CD4-positive, alpha-beta memory T cell (primary cell): Measurements from ENCODE around the gene SLC1A2. TPM values are rescaled to one million over a fixed set of nuclear protein-coding genes. Genes with fewer than 3 reads are reported as not detected.

Experiments used
- CTCF ChIA-PET: fragments of 350-600 bp; sonication (Branson Sonifier 250); formaldehyde crosslinking; loops from one replicate; lab custom pipeline; 2021; ENCODE audit warnings: inconsistent platforms; ENCODE audit not compliant: partially characterized antibody; lab: Charles Lee
- POLR2A ChIA-PET: fragments of 350-600 bp; sonication (Branson Sonifier 250); formaldehyde crosslinking; loops from one replicate; lab custom pipeline; 2021; ENCODE audit not compliant: partially characterized antibody; lab: Charles Lee
- DNase-seq, 5 donors: peaks; one replicate each; pipeline versions ENCODE4 v3.0.0 to v3.0.0-alpha.2; 2020 to 2022; ENCODE audit warnings: mixed read lengths in 1 of 5
- H3K27ac ChIP-seq: one replicate; pipeline ENCODE4 v1.7.0; 2013; ENCODE audit warnings: low read depth, low read length
- H3K27me3 ChIP-seq: 2 replicates; pipeline ENCODE4 v1.7.0; 2013; ENCODE audit warnings: mild to moderate bottlenecking, low read length, moderate library complexity; ENCODE audit not compliant: insufficient read depth
- H3K36me3 ChIP-seq: 2 replicates; pipeline ENCODE4 v1.7.0; 2013; ENCODE audit warnings: mild to moderate bottlenecking, low read length, moderate library complexity; ENCODE audit not compliant: insufficient read depth
- H3K4me1 ChIP-seq: 2 replicates; pipeline ENCODE4 v1.7.0; 2013; ENCODE audit warnings: mild to moderate bottlenecking, low read length, moderate library complexity; ENCODE audit not compliant: insufficient read depth
- H3K4me3 ChIP-seq, 2 donors: one replicate each; pipeline ENCODE4 v1.7.0; 2013; ENCODE audit warnings: low read length in 2 of 2, mild to moderate bottlenecking in 1 of 2
- H3K9me3 ChIP-seq, 2 donors: one replicate each; pipeline ENCODE4 v1.7.0; 2013; ENCODE audit warnings: low read length in 2 of 2, control low read depth in 1 of 2; ENCODE audit not compliant: control insufficient read depth in 1 of 2
- H3K27ac Mint-ChIP-seq, 7 donors: one replicate each; pipeline ENCODE4 v1.8.0; 2020 to 2021; ENCODE audit warnings: mixed read lengths in 7 of 7, mild to moderate bottlenecking in 6 of 7, inconsistent platforms in 3 of 7, moderate library complexity in 3 of 7
- H3K27me3 Mint-ChIP-seq, 2 donors: one replicate each; pipeline ENCODE4 v1.8.0; 2020 to 2021; ENCODE audit warnings: mixed read lengths in 2 of 2
- H3K36me3 Mint-ChIP-seq, 2 donors: one replicate each; pipeline ENCODE4 v1.8.0; 2020 to 2021; ENCODE audit warnings: mixed read lengths in 2 of 2, inconsistent platforms in 1 of 2, mild to moderate bottlenecking in 1 of 2
- H3K4me1 Mint-ChIP-seq, 4 donors: one replicate each; pipeline ENCODE4 v1.8.0; 2020 to 2021; ENCODE audit warnings: mixed read lengths in 4 of 4, mild to moderate bottlenecking in 1 of 4
- H3K4me3 Mint-ChIP-seq, 8 donors: one replicate each; pipeline ENCODE4 v1.8.0; 2020 to 2021; ENCODE audit warnings: mixed read lengths in 8 of 8, mild to moderate bottlenecking in 7 of 8, moderate library complexity in 6 of 8, inconsistent platforms in 3 of 8
- H3K9me3 Mint-ChIP-seq, 8 donors: one replicate each; pipeline ENCODE4 v1.8.0; 2020 to 2021; ENCODE audit warnings: mixed read lengths in 8 of 8, mild to moderate bottlenecking in 5 of 8, inconsistent platforms in 3 of 8, moderate library complexity in 1 of 8
- intact Hi-C: fragments of 100-400 bp; cut with micrococcal nuclease; formaldehyde crosslinking; loops from one replicate; pipeline ENCODE4 v1.15.1; 2023
- polyA plus RNA-seq, 2 donors: library from polyadenylated mRNA; unstranded; fragments of 300-500 nt; fragmentation: Illumina TruSeq; gene quantifications; one replicate each; pipeline ENCODE4 v1.2.3, GENCODE V29; 2021
- total RNA-seq, 2 experiments: library from RNA; stranded (reverse); gene quantifications; one replicate each; pipeline ENCODE4 v1.2.3, GENCODE V29; 2021

The SLC1A2 gene
- total RNA-seq (under 1 TPM; 0.08 to 0.09 TPM), polyA plus RNA-seq (under 1 TPM; 0.13 to 0.25 TPM)

GRCh38 chr11:35419184-35419829 is at the start of gene SLC1A2:
Gene SLC1A2, minus strand, starts transcription at chr11:35419558. Its CDS starts 592 bp downstream, at chr11:35418966.
- Histone ChIP-seq H3K4me3 (no peak within 1 kb of the TSS), H3K36me3 (no peaks in the 10 kb centered on the region), H3K4me1 (no peaks in the 10 kb centered on the region), H3K27me3 (peaks cover 37% of the 10 kb centered on the region), H3K27ac (no peak within 1 kb of the TSS), H3K9me3 (no peaks in the 10 kb centered on the region)
- Mint-ChIP-seq H3K27me3 (peaks cover 64 to 65% of the 10 kb centered on the region in 2 donors), H3K4me1 (peaks cover 7 to 19% (median 13%) of the 10 kb centered on the region in 4 donors), H3K4me3 (peak within 1 kb of the TSS; percentile 11 to 79 (median 66)), H3K27ac (no peak within 1 kb of the TSS), H3K9me3 (no peaks in the 10 kb centered on the region), H3K36me3 (no peaks in the 10 kb centered on the region)
- POLR2A ChIA-PET: no interaction called here
- intact Hi-C loops: no loop called here
- CTCF ChIA-PET: no interaction called here
- no peak for DNase-seq

GRCh38 chr11:35466058-35466457 is 46.7 kb upstream of the SLC1A2 start:
- DNase-seq: no peak
- H3K4me3 ChIP-seq: no peak overlapping the region
- ChIA-PET POLR2A (no interaction called here), CTCF (no interaction called here)
- no peaks in the 10 kb centered on the region for H3K27me3 ChIP-seq
- H3K36me3 ChIP-seq: no peaks in the 10 kb centered on the region
- Mint-ChIP-seq H3K9me3 (no peaks in the 10 kb centered on the region), H3K4me1 (no peaks in the 10 kb centered on the region), H3K36me3 (no peaks in the 10 kb centered on the region), H3K27me3 (peaks cover 23 to 29% of the 10 kb centered on the region in 2 donors), H3K4me3 (no peak overlapping the region), H3K27ac (no peak overlapping the region)
- H3K4me1 ChIP-seq: no peaks in the 10 kb centered on the region
- H3K27ac ChIP-seq: no peak overlapping the region
- no peaks in the 10 kb centered on the region for H3K9me3 ChIP-seq
- intact Hi-C loops: no loop called here

GRCh38 chr11:35464308-35464707 is 45.0 kb upstream of the SLC1A2 start:
- H3K27ac Mint-ChIP-seq: no peak overlapping the region
- DNase-seq: no peak
- H3K36me3 Mint-ChIP-seq: no peaks in the 10 kb centered on the region
- intact Hi-C loops: no loop called here
- H3K4me1 Mint-ChIP-seq: no peaks in the 10 kb centered on the region
- POLR2A ChIA-PET: no interaction called here
- no peaks in the 10 kb centered on the region for H3K9me3 Mint-ChIP-seq
- Histone ChIP-seq H3K4me3 (no peak overlapping the region), H3K9me3 (no peaks in the 10 kb centered on the region), H3K27ac (no peak overlapping the region), H3K36me3 (no peaks in the 10 kb centered on the region), H3K4me1 (no peaks in the 10 kb centered on the region), H3K27me3 (no peaks in the 10 kb centered on the region)
- no peak overlapping the region for H3K4me3 Mint-ChIP-seq
- CTCF ChIA-PET: no interaction called here
- H3K27me3 Mint-ChIP-seq: peaks cover 24 to 29% of the 10 kb centered on the region in 2 donors

GRCh38 chr11:35463331-35463751 is 44.0 kb upstream of the SLC1A2 start:
- Histone ChIP-seq H3K9me3 (no peaks in the 10 kb centered on the region), H3K36me3 (no peaks in the 10 kb centered on the region), H3K27ac (no peak overlapping the region), H3K4me3 (no peak overlapping the region), H3K27me3 (no peaks in the 10 kb centered on the region), H3K4me1 (no peaks in the 10 kb centered on the region)
- H3K4me1 Mint-ChIP-seq: no peaks in the 10 kb centered on the region
- no peak for DNase-seq
- intact Hi-C loops: no loop called here
- CTCF ChIA-PET: no interaction called here
- no peaks in the 10 kb centered on the region for H3K9me3 Mint-ChIP-seq
- H3K4me3 Mint-ChIP-seq: no peak overlapping the region
- no peaks in the 10 kb centered on the region for H3K36me3 Mint-ChIP-seq
- no peak overlapping the region for H3K27ac Mint-ChIP-seq
- H3K27me3 Mint-ChIP-seq: peaks cover 23 to 28% of the 10 kb centered on the region in 2 donors
- POLR2A ChIA-PET: no interaction called here

- no peak for DNase-seq
- ChIA-PET POLR2A (no interaction called here), CTCF (no interaction called here)
- Histone ChIP-seq H3K27me3 (no peaks in the 10 kb centered on the region), H3K36me3 (no peaks in the 10 kb centered on the region), H3K9me3 (no peaks in the 10 kb centered on the region), H3K27ac (no peak overlapping the region), H3K4me3 (no peak overlapping the region), H3K4me1 (no peaks in the 10 kb centered on the region)
- Mint-ChIP-seq H3K27me3 (peaks cover 19 to 25% of the 10 kb centered on the region in 2 donors), H3K36me3 (no peaks in the 10 kb centered on the region), H3K4me3 (no peak overlapping the region), H3K27ac (no peak overlapping the region), H3K4me1 (no peaks in the 10 kb centered on the region), H3K9me3 (no peaks in the 10 kb centered on the region)
- intact Hi-C loops: no loop called here
These were observed 42.7 kb upstream of the SLC1A2 start for GRCh38 chr11:35461917-35462538.

GRCh38 chr11:35459489-35459888 is 40.1 kb upstream of the SLC1A2 start:
- Mint-ChIP-seq H3K27ac (no peak overlapping the region), H3K27me3 (peaks cover 21 to 33% of the 10 kb centered on the region in 2 donors), H3K4me3 (no peak overlapping the region), H3K4me1 (no peaks in the 10 kb centered on the region), H3K36me3 (no peaks in the 10 kb centered on the region), H3K9me3 (no peaks in the 10 kb centered on the region)
- Histone ChIP-seq H3K9me3 (no peaks in the 10 kb centered on the region), H3K36me3 (no peaks in the 10 kb centered on the region), H3K4me1 (no peaks in the 10 kb centered on the region), H3K4me3 (no peak overlapping the region), H3K27me3 (no peaks in the 10 kb centered on the region), H3K27ac (no peak overlapping the region)
- DNase-seq: no peak
- ChIA-PET CTCF (no interaction called here), POLR2A (no interaction called here)
- intact Hi-C loops: no loop called here

- peaks cover 17 to 31% of the 10 kb centered on the region in 2 donors for H3K27me3 Mint-ChIP-seq
- no peak for DNase-seq
- no peak overlapping the region for H3K27ac Mint-ChIP-seq
- ChIA-PET POLR2A (no interaction called here), CTCF (no interaction called here)
- no peak overlapping the region for H3K4me3 Mint-ChIP-seq
- Histone ChIP-seq H3K36me3 (no peaks in the 10 kb centered on the region), H3K4me3 (no peak overlapping the region), H3K27ac (no peak overlapping the region), H3K9me3 (no peaks in the 10 kb centered on the region), H3K4me1 (no peaks in the 10 kb centered on the region), H3K27me3 (no peaks in the 10 kb centered on the region)
- no peaks in the 10 kb centered on the region for H3K9me3 Mint-ChIP-seq
- no peaks in the 10 kb centered on the region for H3K4me1 Mint-ChIP-seq
- no peaks in the 10 kb centered on the region for H3K36me3 Mint-ChIP-seq
- intact Hi-C loops: no loop called here
These were observed 39.5 kb upstream of the SLC1A2 start for GRCh38 chr11:35458846-35459245.
